ENCODE measurements around the gene MTOR. TPM values are rescaled to one million over a fixed set of nuclear protein-coding genes. Genes with fewer than 3 reads are reported as not detected.
A peak's percentile ranks its signal among the peaks of the same experiment; 100 is the strongest.

MTOR gene
- total RNA-seq (10 to 100 TPM; 35.9 to 36.6 TPM), polyA plus RNA-seq (10 to 100 TPM; 15.1 to 17.9 TPM)
- long read RNA-seq, donor 1, partial matches to known transcripts = 5 of 6 reads
- long read RNA-seq, donor 1, other reads (novel, unspliced or antisense) = 0 of 6 reads
- long read RNA-seq, donor 2 = 0 reads
- long read RNA-seq, donor 3, partial matches to known transcripts = 0 of 2 reads
- long read RNA-seq, donor 3, other reads (novel, unspliced or antisense) = 0 of 2 reads
- long read RNA-seq, donor 4 = 0 reads
- long read RNA-seq, donor 5, partial matches to known transcripts = 5 of 5 reads
- long read RNA-seq, donor 5, other reads (novel, unspliced or antisense) = 0 of 5 reads

GRCh38 chr1:11262171-11263049 is at the start of gene MTOR:
Gene MTOR, minus strand, starts transcription at chr1:11262551. Its CDS starts 3,142 bp downstream, at chr1:11259409.
- ATAC-seq (ENCODE audit: insufficient read depth, low FRiP score) (peak; percentile 100), DNase-seq (peak; percentile 99 to 100 (median 100))
- H3K27me3 ChIP-seq (ENCODE audit: control insufficient read depth in 3 of 3, insufficient read depth in 3 of 3, low read length in 2 of 3) = no peaks in the 10 kb centered on the region
- no peaks in the 10 kb centered on the region for H3K9me3 ChIP-seq (ENCODE audit: control insufficient read depth in 4 of 4, insufficient read depth in 3 of 4, low read length in 3 of 4)
- H3K36me3 ChIP-seq (ENCODE audit: control insufficient read depth in 4 of 4, insufficient read depth in 4 of 4, low read length in 4 of 4) = peaks cover 0 to 17% (median 9%) of the 10 kb centered on the region in 4 donors
- WGBS, 2 donors = 0 to 1% methylated on average over 54 to 60 of the region's 60 CpGs
- peaks cover 0 to 6% (median 2%) of the 10 kb centered on the region in 5 donors for H3K4me1 ChIP-seq (ENCODE audit: control insufficient read depth in 5 of 5, insufficient read depth in 5 of 5, low read length in 5 of 5)
- TF ChIP-seq CTCF (IDR thresholded peaks at IDR 0.05; ENCODE audit: control extremely low read depth, extremely low read depth) = no peak
- H3K27ac ChIP-seq (ENCODE audit: low read depth in 1 of 2, low read length in 1 of 2) = peak within 1 kb of the TSS; percentile 74 to 89
- peak within 1 kb of the TSS; percentile 100 for H3K4me3 ChIP-seq
- H3K9ac ChIP-seq (ENCODE audit: insufficient read depth in 1 of 2, low read length in 2 of 2) = peak within 1 kb of the TSS; percentile 48 to 64

- Histone ChIP-seq H3K4me3 (no peak overlapping the region), H3K9ac (ENCODE audit: insufficient read depth in 1 of 2, low read length in 2 of 2) (no peak overlapping the region), H3K36me3 (ENCODE audit: control insufficient read depth in 4 of 4, insufficient read depth in 4 of 4, low read length in 4 of 4) (no peaks in the 10 kb centered on the region), H3K27me3 (ENCODE audit: control insufficient read depth in 3 of 3, insufficient read depth in 3 of 3, low read length in 2 of 3) (no peaks in the 10 kb centered on the region), H3K4me1 (ENCODE audit: control insufficient read depth in 5 of 5, insufficient read depth in 5 of 5, low read length in 5 of 5) (peaks cover 0 to 2% (median 0%) of the 10 kb centered on the region in 5 donors), H3K9me3 (ENCODE audit: control insufficient read depth in 4 of 4, insufficient read depth in 3 of 4, low read length in 3 of 4) (peaks cover 0 to 2% (median 0%) of the 10 kb centered on the region in 4 donors), H3K27ac (ENCODE audit: low read depth in 1 of 2, low read length in 1 of 2) (no peak overlapping the region)
- no peak for ATAC-seq (ENCODE audit: insufficient read depth, low FRiP score)
- TF ChIP-seq CTCF (IDR thresholded peaks at IDR 0.05; ENCODE audit: control extremely low read depth, extremely low read depth) = no peak
- DNase-seq = no peak
- WGBS, 2 donors = 90 to 93% methylated on average over 7 of the region's 7 CpGs
These were observed 47.0 kb upstream of the MTOR start for GRCh38 chr1:11309385-11309784.

GRCh38 chr1:11308699-11309224 is 46.4 kb upstream of the MTOR start:
- no peak for DNase-seq
- no peak for ATAC-seq (ENCODE audit: insufficient read depth, low FRiP score)
- WGBS, 2 donors = 85 to 89% methylated on average over 6 of the region's 6 CpGs
- Histone ChIP-seq H3K36me3 (ENCODE audit: control insufficient read depth in 4 of 4, insufficient read depth in 4 of 4, low read length in 4 of 4) (no peaks in the 10 kb centered on the region), H3K4me1 (ENCODE audit: control insufficient read depth in 5 of 5, insufficient read depth in 5 of 5, low read length in 5 of 5) (peaks cover 0 to 2% (median 0%) of the 10 kb centered on the region in 5 donors), H3K27ac (ENCODE audit: low read depth in 1 of 2, low read length in 1 of 2) (no peak overlapping the region), H3K4me3 (no peak overlapping the region), H3K27me3 (ENCODE audit: control insufficient read depth in 3 of 3, insufficient read depth in 3 of 3, low read length in 2 of 3) (no peaks in the 10 kb centered on the region), H3K9ac (ENCODE audit: insufficient read depth in 1 of 2, low read length in 2 of 2) (no peak overlapping the region), H3K9me3 (ENCODE audit: control insufficient read depth in 4 of 4, insufficient read depth in 3 of 4, low read length in 3 of 4) (peaks cover 0 to 2% (median 0%) of the 10 kb centered on the region in 4 donors)
- no peak for TF ChIP-seq CTCF (IDR thresholded peaks at IDR 0.05; ENCODE audit: control extremely low read depth, extremely low read depth)

All from lung (tissue), 16 donors.